Left ventricle myocardium inferior (tissue), 1 donor: ENCODE results near the gene CLDN24. TPM values are rescaled to one million over a fixed set of nuclear protein-coding genes. Genes with fewer than 3 reads are reported as not detected.

Source experiments
- DNase-seq: peaks from one replicate; pipeline ENCODE4 v3.0.0-alpha.2; 2020
- H3K27ac ChIP-seq: fragments of 200-600 bp; replicated peaks from 2 replicates; pipeline ENCODE4 v1.8.0; 2021
- H3K27me3 ChIP-seq: fragments of 200-600 bp; 2 replicates; pipeline ENCODE4 v1.8.0; 2021; ENCODE audit warnings: low read depth
- H3K36me3 ChIP-seq: fragments of 200-600 bp; 2 replicates; pipeline ENCODE4 v1.8.0; 2021
- H3K4me1 ChIP-seq: fragments of 200-600 bp; 2 replicates; pipeline ENCODE4 v1.8.0; 2021
- H3K4me3 ChIP-seq: fragments of 200-600 bp; 2 replicates; pipeline ENCODE4 v1.8.0; 2021; ENCODE audit warnings: mild to moderate bottlenecking, moderate library complexity
- H3K9me3 ChIP-seq: fragments of 200-600 bp; replicated peaks from 2 replicates; pipeline ENCODE4 v1.8.0; 2021
- intact Hi-C: fragments of 100-400 bp; cut with micrococcal nuclease; formaldehyde crosslinking; loops from one replicate; pipeline ENCODE4 v1.11.0; 2022
- total RNA-seq: library from RNA; stranded (reverse); fragmentation: NEBNext Ultra II Directional; extraction: Animal tissue kit (Norgen Biotek cat#: 25700); gene quantifications from one replicate; pipeline ENCODE4 v1.2.1, GENCODE V29; 2021
- TF ChIP-seq, protein P1 (sequence below): fragments of 200-600 bp; IDR thresholded peaks from 2 replicates; pipeline ENCODE4 v1.8.0; 2021; ENCODE audit warnings: antibody characterized with exemption, mild to moderate bottlenecking, borderline replicate concordance
- donor health status: DM: no; HTN: yes; CAD: no; lungs with severe emphysema.

The CLDN24 gene
- total RNA-seq, 1 donor from 2014 or later = not detected

GRCh38 chr4:183288955-183289354, 33.3 kb downstream of the CLDN24 start:
- Histone ChIP-seq H3K27ac (no peak overlapping the region), H3K4me1 (no peaks in the 10 kb centered on the region), H3K27me3 (no peaks in the 10 kb centered on the region), H3K36me3 (peaks cover 90% of the 10 kb centered on the region), H3K4me3 (no peak overlapping the region), H3K9me3 (no peaks in the 10 kb centered on the region)
- TF ChIP-seq, protein P1, sequence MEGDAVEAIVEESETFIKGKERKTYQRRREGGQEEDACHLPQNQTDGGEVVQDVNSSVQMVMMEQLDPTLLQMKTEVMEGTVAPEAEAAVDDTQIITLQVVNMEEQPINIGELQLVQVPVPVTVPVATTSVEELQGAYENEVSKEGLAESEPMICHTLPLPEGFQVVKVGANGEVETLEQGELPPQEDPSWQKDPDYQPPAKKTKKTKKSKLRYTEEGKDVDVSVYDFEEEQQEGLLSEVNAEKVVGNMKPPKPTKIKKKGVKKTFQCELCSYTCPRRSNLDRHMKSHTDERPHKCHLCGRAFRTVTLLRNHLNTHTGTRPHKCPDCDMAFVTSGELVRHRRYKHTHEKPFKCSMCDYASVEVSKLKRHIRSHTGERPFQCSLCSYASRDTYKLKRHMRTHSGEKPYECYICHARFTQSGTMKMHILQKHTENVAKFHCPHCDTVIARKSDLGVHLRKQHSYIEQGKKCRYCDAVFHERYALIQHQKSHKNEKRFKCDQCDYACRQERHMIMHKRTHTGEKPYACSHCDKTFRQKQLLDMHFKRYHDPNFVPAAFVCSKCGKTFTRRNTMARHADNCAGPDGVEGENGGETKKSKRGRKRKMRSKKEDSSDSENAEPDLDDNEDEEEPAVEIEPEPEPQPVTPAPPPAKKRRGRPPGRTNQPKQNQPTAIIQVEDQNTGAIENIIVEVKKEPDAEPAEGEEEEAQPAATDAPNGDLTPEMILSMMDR = no peak
- intact Hi-C loops = no loop called here
- DNase-seq = no peak

DNA sequence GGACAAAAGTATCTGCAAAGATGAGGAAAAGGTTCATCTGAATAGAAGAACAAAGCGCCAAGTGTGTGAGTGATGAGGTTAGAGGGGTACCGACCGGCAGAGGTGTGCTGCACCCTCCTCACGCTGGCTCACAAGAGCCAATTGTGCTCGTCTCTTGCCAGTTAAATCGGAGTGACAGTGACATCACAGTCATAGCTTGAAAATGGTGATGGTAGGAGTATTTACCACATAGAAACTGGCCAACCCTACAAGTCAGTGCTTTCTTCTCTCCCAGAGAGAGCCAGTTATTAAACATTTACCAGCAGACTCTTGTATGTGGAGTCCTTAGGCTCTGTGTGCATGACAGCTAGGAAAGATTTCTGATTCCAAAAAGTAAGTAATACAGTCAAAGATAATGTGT, 34.5 kb downstream of the CLDN24 start:
- TF ChIP-seq, protein P1 = no peak
- intact Hi-C loops = no loop called here
- H3K36me3 ChIP-seq = peaks cover 92% of the 10 kb centered on the region
- H3K4me1 ChIP-seq = no peaks in the 10 kb centered on the region
- H3K4me3 ChIP-seq = no peak overlapping the region
- no peak for DNase-seq
- no peaks in the 10 kb centered on the region for H3K27me3 ChIP-seq
- H3K27ac ChIP-seq = no peak overlapping the region
- no peaks in the 10 kb centered on the region for H3K9me3 ChIP-seq

DNA sequence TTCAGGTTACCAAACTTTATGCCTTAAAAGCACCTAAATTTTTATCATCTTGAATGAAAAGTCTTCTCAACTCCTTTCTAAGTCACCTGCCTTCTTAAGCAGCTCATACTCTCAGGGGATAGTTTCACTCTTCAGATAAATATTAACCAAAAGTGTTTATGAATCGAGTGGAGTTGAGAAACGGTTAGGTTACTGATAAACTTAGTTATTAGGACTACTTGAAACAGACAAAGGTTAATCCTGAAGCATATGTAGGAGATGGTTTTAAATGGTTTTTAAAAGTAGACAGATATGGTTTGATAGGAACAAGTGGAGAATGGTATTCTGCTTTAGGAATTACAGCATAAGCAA, 34.9 kb downstream of the CLDN24 start:
- TF ChIP-seq, protein P1 = no peak
- no peak for DNase-seq
- intact Hi-C loops = no loop called here
- Histone ChIP-seq H3K4me3 (no peak overlapping the region), H3K27ac (no peak overlapping the region), H3K27me3 (no peaks in the 10 kb centered on the region), H3K36me3 (peaks cover 93% of the 10 kb centered on the region), H3K9me3 (no peaks in the 10 kb centered on the region), H3K4me1 (no peaks in the 10 kb centered on the region)

GRCh38 chr4:183286590-183287308, 35.5 kb downstream of the CLDN24 start:
- Histone ChIP-seq H3K27ac (no peak overlapping the region), H3K9me3 (no peaks in the 10 kb centered on the region), H3K27me3 (no peaks in the 10 kb centered on the region), H3K4me3 (no peak overlapping the region), H3K4me1 (no peaks in the 10 kb centered on the region), H3K36me3 (peaks cover 98% of the 10 kb centered on the region)
- DNase-seq = no peak
- intact Hi-C loops = no loop called here
- TF ChIP-seq, protein P1 = no peak

- Histone ChIP-seq H3K9me3 (no peaks in the 10 kb centered on the region), H3K36me3 (peaks cover 98% of the 10 kb centered on the region), H3K4me3 (no peak overlapping the region), H3K4me1 (no peaks in the 10 kb centered on the region), H3K27me3 (no peaks in the 10 kb centered on the region), H3K27ac (no peak overlapping the region)
- intact Hi-C loops = no loop called here
- no peak for DNase-seq
- TF ChIP-seq, protein P1 = no peak
Observed at GRCh38 chr4:183285886-183286285, 36.3 kb downstream of the CLDN24 start.
